K562 (cell line): ENCODE results near the gene RUFY2. TPM values are rescaled to one million over a fixed set of nuclear protein-coding genes. Genes with fewer than 3 reads are reported as not detected.
A peak's percentile ranks its signal among the peaks of the same experiment; 100 is the strongest.

Source experiments
- ATAC-seq: fragments of 200-7000 bp; cut with Tn5 transposase; 3 replicates; pipeline ENCODE4 v1.9.1; 2020; ENCODE audit warnings: moderate library complexity
- BruUV-seq: library from RNA; stranded (reverse); fragments of 400-500 nt; replicated peaks from 2 replicates; lab custom pipeline; 2021; lab: Mats Ljungman, UMichigan
- CTCF ChIA-PET: fragments of 300-600 bp; formaldehyde crosslinking; extraction: SDS; loops from one replicate; lab custom pipeline; 2021; ENCODE audit warnings: low intra/inter-chr PET ratio; lab: Yijun Ruan, JAX
- POLR2A ChIA-PET: fragments of 300-600, 350-650 bp; sonication (Branson Sonifier 250); formaldehyde crosslinking; extraction: SDS; loops from one replicate; lab custom pipeline; 2021; ENCODE audit warnings: antibody characterized with exemption, inconsistent platforms; lab: Yijun Ruan, JAX
- DNase-seq, 4 experiments: peaks; one replicate each; pipeline versions ENCODE4 v3.0.0 to v3.0.0-alpha.2; 2011 to 2018; ENCODE audit warnings: low spot score in 3 of 4, mixed read lengths in 3 of 4; ENCODE audit errors: extremely low read depth in 1 of 4
- FAIRE-seq: peaks from 2 replicates; lab custom pipeline; 2011; peaks lifted over from hg19 to GRCh38; lab: Jason Lieb, UNC
- H2AFZ ChIP-seq: 2 replicates; pipeline ENCODE4 v1.6.0; 2011; ENCODE audit warnings: low read depth, low read length, control low read depth, inconsistent platforms
- H3K27ac ChIP-seq: fragments of 200-600 bp; 3 replicates; pipeline ENCODE4 v1.8.0; 2011; ENCODE audit warnings: low read depth, mild to moderate bottlenecking, control low read depth, inconsistent platforms, low read length, moderate library complexity, mixed read lengths; ENCODE audit errors: extremely low read depth
- H3K27me3 ChIP-seq, 2 experiments: fragments of 300-600 bp in 1 of 2; 2 replicates in 1 of 2; 3 replicates in 1 of 2; pipeline versions ENCODE4 v1.6.0 to v1.8.0; 2011; ENCODE audit warnings: inconsistent platforms in 2 of 2, low read length in 2 of 2, mild to moderate bottlenecking in 1 of 2, mixed read lengths in 1 of 2, moderate library complexity in 1 of 2; ENCODE audit not compliant: control insufficient read depth in 2 of 2, insufficient read depth in 2 of 2
- H3K36me3 ChIP-seq: fragments of 300-600 bp; 3 replicates; pipeline ENCODE4 v1.8.0; 2011; ENCODE audit warnings: mild to moderate bottlenecking, low read length, inconsistent platforms; ENCODE audit not compliant: control insufficient read depth, insufficient read depth
- H3K4me1 ChIP-seq, 2 experiments: fragments of 200-600 bp in 1 of 2; replicated peaks in 1 of 2; 2 replicates in 1 of 2; 3 replicates in 1 of 2; pipeline versions ENCODE4 v1.5.1 to v1.8.0; 2011; ENCODE audit warnings: inconsistent platforms in 2 of 2, low read length in 2 of 2, mild to moderate bottlenecking in 1 of 2, mixed read lengths in 1 of 2, moderate library complexity in 1 of 2; ENCODE audit not compliant: control insufficient read depth in 2 of 2, insufficient read depth in 2 of 2
- H3K4me2 ChIP-seq: 2 replicates; pipeline ENCODE4 v1.6.1; 2011; ENCODE audit warnings: low read length, control low read depth, inconsistent platforms, mixed read lengths; ENCODE audit not compliant: insufficient read depth
- H3K4me3 ChIP-seq: fragments of 200-600 bp; sonication (generic), shearing (Covaris generic); 2 replicates; pipeline ENCODE4 v1.5.1; 2016; ENCODE audit warnings: control low read depth, inconsistent platforms
- H3K79me2 ChIP-seq: fragments of 200-600 bp; 3 replicates; pipeline ENCODE4 v1.8.0; 2011; ENCODE audit warnings: low read length, inconsistent platforms; ENCODE audit not compliant: control insufficient read depth, insufficient read depth
- H3K9ac ChIP-seq, 2 experiments: 2 replicates each; pipeline versions ENCODE4 v1.6.0 to v1.6.1; 2011; ENCODE audit warnings: low read depth in 2 of 2, low read length in 2 of 2, control low read depth in 1 of 2, inconsistent platforms in 1 of 2, mild to moderate bottlenecking in 1 of 2, mixed read lengths in 1 of 2; ENCODE audit not compliant: insufficient read depth in 1 of 2
- H3K9me1 ChIP-seq: one replicate; pipeline ENCODE4 v1.6.0; 2011; ENCODE audit warnings: inconsistent platforms, mild to moderate bottlenecking, low read length, moderate library complexity; ENCODE audit not compliant: control insufficient read depth, insufficient read depth
- H3K9me3 ChIP-seq: replicated peaks from 2 replicates; pipeline ENCODE4 v1.5.1; 2011; ENCODE audit warnings: low read depth, low read length, inconsistent platforms; ENCODE audit not compliant: control insufficient read depth, insufficient read depth
- H4K20me1 ChIP-seq: replicated peaks from 2 replicates; pipeline ENCODE4 v1.6.1; 2011; ENCODE audit warnings: low read length, inconsistent platforms, mixed read lengths; ENCODE audit not compliant: control insufficient read depth, insufficient read depth
- E2F3 ChIP-seq: fragments of 250-450 bp; sonication (Bioruptor Pico); IDR thresholded peaks from 2 replicates; pipeline ENCODE4 v1.4.0; 2020; ENCODE audit warnings: mild to moderate bottlenecking
- MAX ChIP-seq: sonication (generic); formaldehyde crosslinking; IDR thresholded peaks from 2 replicates; pipeline ENCODE4 v1.9.0; 2022; ENCODE audit warnings: mild to moderate bottlenecking, missing genetic modification reagents
- WGBS: fragments of 100-300 bp; shearing (Covaris generic); methylation state at CpG from one replicate; pipeline ENCODE4 v1.1.6; 2016; ENCODE audit warnings: low coverage, mixed read lengths; ENCODE audit not compliant: insufficient coverage; ENCODE audit errors: missing lambda C conversion rate; 5-methylcytosine and 5-hydroxymethylcytosine counted together
- in situ Hi-C: fragments of 300-500 bp; cut with MboI; formaldehyde crosslinking; loops from 4 replicates; pipeline ENCODE4 v1.15.0; 2018; ENCODE audit warnings: inconsistent platforms, mixed read lengths
- intact Hi-C: fragments of 100-400 bp; cut with micrococcal nuclease; formaldehyde crosslinking; loops from 2 replicates; pipeline ENCODE4 v1.14.2; 2022
- polyA plus RNA-seq, 8 experiments: library from polyadenylated mRNA; depleted of rRNA in 4 of 8; stranded (reverse) in 5 of 8; unstranded in 3 of 8; fragments of >200 nt; fragmentation: Nextera tagmentation in 2 of 8; fragmentation: Illumina TruSeq in 1 of 8; extraction: Ambion mirVana in 2 of 8; extraction: Trizol in 1 of 8; gene quantifications; 2 replicates each; pipeline versions ENCODE4 v1.2.1 to v1.2.3, GENCODE V29; 2011 to 2014; ENCODE audit warnings: inconsistent platforms in 1 of 8, missing spikeins in 1 of 8
- total RNA-seq, 7 experiments: library from RNA; depleted of rRNA in 6 of 7; stranded (reverse); fragments of >200 nt in 6 of 7; fragmentation: Illumina TruSeq in 2 of 7; extraction: Trizol in 2 of 7; gene quantifications; 2 replicates each; pipeline versions ENCODE4 v1.2.1 to v1.2.3, GENCODE V29; 2011 to 2021; ENCODE audit warnings: low replicate concordance in 1 of 7
- TF ChIP-seq, protein P1 (sequence below): sonication (generic); formaldehyde crosslinking; IDR thresholded peaks from 2 replicates; pipeline ENCODE4 v1.8.1; 2023; ENCODE audit warnings: mild to moderate bottlenecking, missing genetic modification reagents

The RUFY2 gene
- total and polyA plus RNA-seq, 9 of the 15 experiments (the other 6 are each of a cell fraction or from before 2014, with no cell fraction given): 3.7 to 20.1 (median 12.6) TPM

- Histone ChIP-seq H3K27me3 (no peaks in the 10 kb centered on the region), H3K4me1 (no peaks in the 10 kb centered on the region), H3K4me3 (no peak overlapping the region), H3K9me3 (no peaks in the 10 kb centered on the region), H4K20me1 (no peaks in the 10 kb centered on the region), H3K9me1 (no peaks in the 10 kb centered on the region), H3K27ac (no peak overlapping the region), H3K4me2 (no peak overlapping the region), H3K9ac (no peak overlapping the region; a peak in 1 of 4 replicates), H3K79me2 (no peaks in the 10 kb centered on the region), H3K36me3 (peaks cover 75% of the 10 kb centered on the region), H2AFZ (no peak overlapping the region)
- BruUV-seq: no TSS peak
- ChIA-PET CTCF (no interaction called here), POLR2A (no interaction called here)
- ATAC-seq (no peak), DNase-seq (no peak), FAIRE-seq (no peak)
- WGBS: 94% methylated on average over 19 of the region's 20 CpGs
- intact Hi-C loops: loop anchor here (1.0 kb wide), 1 partner anchor 27 kb away; no protein-coding TSS in a partner anchor
- no peak for TF ChIP-seq E2F3 (CRISPR knock-in tag)
- 0 out of 2 replicates have a peak, but pooled peaks have one; percentile 23 for TF ChIP-seq MAX (CRISPR knock-in tag)
- TF ChIP-seq, protein P1, sequence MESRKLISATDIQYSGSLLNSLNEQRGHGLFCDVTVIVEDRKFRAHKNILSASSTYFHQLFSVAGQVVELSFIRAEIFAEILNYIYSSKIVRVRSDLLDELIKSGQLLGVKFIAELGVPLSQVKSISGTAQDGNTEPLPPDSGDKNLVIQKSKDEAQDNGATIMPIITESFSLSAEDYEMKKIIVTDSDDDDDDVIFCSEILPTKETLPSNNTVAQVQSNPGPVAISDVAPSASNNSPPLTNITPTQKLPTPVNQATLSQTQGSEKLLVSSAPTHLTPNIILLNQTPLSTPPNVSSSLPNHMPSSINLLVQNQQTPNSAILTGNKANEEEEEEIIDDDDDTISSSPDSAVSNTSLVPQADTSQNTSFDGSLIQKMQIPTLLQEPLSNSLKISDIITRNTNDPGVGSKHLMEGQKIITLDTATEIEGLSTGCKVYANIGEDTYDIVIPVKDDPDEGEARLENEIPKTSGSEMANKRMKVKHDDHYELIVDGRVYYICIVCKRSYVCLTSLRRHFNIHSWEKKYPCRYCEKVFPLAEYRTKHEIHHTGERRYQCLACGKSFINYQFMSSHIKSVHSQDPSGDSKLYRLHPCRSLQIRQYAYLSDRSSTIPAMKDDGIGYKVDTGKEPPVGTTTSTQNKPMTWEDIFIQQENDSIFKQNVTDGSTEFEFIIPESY (CRISPR knock-in tag): 0 out of 2 replicates have a peak, but pooled peaks have one; percentile 14
- in situ Hi-C loops: no loop called here
Measured at GRCh38 chr10:68424454-68425014, 17.5 kb upstream of the RUFY2 start.
